AG04449 (cell line): ENCODE results near the gene SCAP.

Experiments
- CTCF ChIA-PET: fragments of 350-600 bp; formaldehyde crosslinking; extraction: SDS; loops from one replicate; lab custom pipeline; 2021; ENCODE audit warnings: antibody characterized with exemption; lab: Yijun Ruan, JAX
- POLR2A ChIA-PET: fragments of 400-600, 350-600 bp; formaldehyde crosslinking; extraction: SDS; loops from one replicate; lab custom pipeline; 2020; ENCODE audit warnings: antibody characterized with exemption, inconsistent platforms; lab: Yijun Ruan, JAX
- DNase-seq: peaks from one replicate; pipeline ENCODE4 v3.0.0-alpha.2; 2010; ENCODE audit warnings: low read depth, low spot score
- H3K4me3 ChIP-seq: 2 replicates; pipeline ENCODE4 v1.5.1; 2011; ENCODE audit warnings: low read depth, mild to moderate bottlenecking, control low read depth, low read length
- CTCF ChIP-seq: IDR thresholded peaks from one replicate; pipeline ENCODE4 v1.5.1; 2011; ENCODE audit warnings: mild to moderate bottlenecking, moderate library complexity, low read length, control low read depth, inconsistent platforms; ENCODE audit not compliant: insufficient read depth; ENCODE audit errors: missing control alignments

Gene SCAP

GRCh38 chr3:47366833-47367232, 108.9 kb downstream of the SCAP start:
- TF ChIP-seq CTCF = no peak
- POLR2A ChIA-PET = no interaction called here
- CTCF ChIA-PET = no interaction called here
- no peak for DNase-seq
- no peak overlapping the region for H3K4me3 ChIP-seq

- no peak for TF ChIP-seq CTCF
- POLR2A ChIA-PET = no interaction called here
- DNase-seq = peak; percentile 60
- H3K4me3 ChIP-seq = no peak overlapping the region
- CTCF ChIA-PET = no interaction called here
Measured at GRCh38 chr3:47365213-47366153, 110.3 kb downstream of the SCAP start.
